ENCODE data around the gene CPT1C. TPM values are rescaled to one million over a fixed set of nuclear protein-coding genes. Genes with fewer than 3 reads are reported as not detected.

The CPT1C gene
- total and polyA plus RNA-seq, 2 of the 4 experiments (the other 2 are of a cell fraction) = 14.2 to 56.1 TPM

DNA sequence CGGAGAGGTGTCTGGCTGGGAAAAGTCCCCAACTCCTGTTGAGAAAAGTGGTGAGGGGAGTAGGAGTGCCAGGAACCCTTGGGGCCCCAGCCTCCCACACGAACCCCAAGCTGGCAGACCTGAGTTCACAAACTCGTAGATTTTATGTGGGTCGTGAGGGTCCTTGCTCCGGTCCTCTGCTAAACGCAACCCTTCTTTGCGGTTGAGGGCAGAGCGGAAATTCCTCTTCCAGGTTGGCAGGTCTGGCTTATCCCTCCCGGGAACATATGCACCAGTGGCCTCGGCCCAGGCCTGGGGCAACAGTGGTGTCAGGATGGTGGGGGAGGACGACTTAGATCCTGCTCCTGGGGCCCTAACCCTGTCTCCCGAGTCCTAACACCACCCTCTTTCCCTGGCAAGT, 27.7 kb upstream of the CPT1C start:
- intact Hi-C loops (cut with micrococcal nuclease) (no loop called here), dilution Hi-C loops (cut with HindIII; ENCODE audit: low sequenced_read_pairs, unreplicated experiment) (no loop called here), in situ Hi-C loops (cut with MboI; ENCODE audit: low sequenced_read_pairs) (loop anchor here (10.0 kb wide), 1 partner anchor 168 kb away; the partner anchor contains the start of gene RPS11)
- H3K23ac ChIP-seq (ENCODE audit: low read depth, low read length) = no peak overlapping the region
- no TSS peak for BruUV-seq (replicated peaks)
- H3K79me1 ChIP-seq (ENCODE audit: low read depth in 1 of 2, low read length in 2 of 2) = peaks cover 12 to 62% of the 10 kb centered on the region in 2 experiments; a peak in 3 of 4 replicates
- H3K56ac ChIP-seq (ENCODE audit: extremely low read depth, insufficient read depth, low read length) = no peak overlapping the region
- H2BK120ac ChIP-seq (ENCODE audit: low read depth, low read length) = no peak overlapping the region
- H2BK20ac ChIP-seq (ENCODE audit: low read depth, low read length) = no peak overlapping the region
- H3K27me3 ChIP-seq (ENCODE audit: control insufficient read depth, insufficient read depth, low read length) = no peaks in the 10 kb centered on the region
- DNase-seq (no peak), ATAC-seq (ENCODE audit: low read depth) (no peak)
- H4K91ac ChIP-seq (ENCODE audit: insufficient read depth, low read depth, low read length) = no peak overlapping the region
- peaks cover 3% of the 10 kb centered on the region; the same call in 1 of the 2 replicates for H3K9me1 ChIP-seq (ENCODE audit: insufficient read depth, low read length)
- H3K4me2 ChIP-seq (ENCODE audit: low read depth, low read length) = no peak overlapping the region
- ChIA-PET POLR2A (ENCODE audit: unreplicated experiment) (no interaction called here), CTCF (no interaction called here)
- H4K20me1 ChIP-seq (ENCODE audit: insufficient read depth, low read length) = peaks cover 19% of the 10 kb centered on the region
- H3K36me3 ChIP-seq (ENCODE audit: control insufficient read depth, insufficient read depth, low read length) = peaks cover 42% of the 10 kb centered on the region
- H2BK15ac ChIP-seq (ENCODE audit: low read depth, low read length) = no peak overlapping the region
- no peak overlapping the region for H3K4ac ChIP-seq (ENCODE audit: low read depth, low read length)
- no peak overlapping the region for H3K27ac ChIP-seq (ENCODE audit: insufficient read depth, low read length)
- peaks cover 9% of the 10 kb centered on the region for H3K4me1 ChIP-seq (ENCODE audit: control insufficient read depth, insufficient read depth, low read length)
- TF ChIP-seq FOS (IDR thresholded peaks at IDR 0.05; ENCODE audit: low read depth, low read length) = no peak
- no peak for TF ChIP-seq CEBPB (IDR thresholded peaks at IDR 0.05; ENCODE audit: low read depth, low read length)
- TF ChIP-seq RFX5 (IDR thresholded peaks at IDR 0.05; ENCODE audit: low read depth, low read length) = no peak
- TF ChIP-seq MXI1 (IDR thresholded peaks at IDR 0.05; ENCODE audit: borderline replicate concordance, low read depth, low read length) = no peak
- TF ChIP-seq MAFK (IDR thresholded peaks at IDR 0.05; ENCODE audit: low read depth, low read length) = no peak
- TF ChIP-seq POLR2A (IDR thresholded peaks at IDR 0.05; ENCODE audit: low read depth, low read length) = no peak
- TF ChIP-seq BHLHE40 (IDR thresholded peaks at IDR 0.05; ENCODE audit: low read depth, low read length) = no peak
- TF ChIP-seq, protein P1, sequence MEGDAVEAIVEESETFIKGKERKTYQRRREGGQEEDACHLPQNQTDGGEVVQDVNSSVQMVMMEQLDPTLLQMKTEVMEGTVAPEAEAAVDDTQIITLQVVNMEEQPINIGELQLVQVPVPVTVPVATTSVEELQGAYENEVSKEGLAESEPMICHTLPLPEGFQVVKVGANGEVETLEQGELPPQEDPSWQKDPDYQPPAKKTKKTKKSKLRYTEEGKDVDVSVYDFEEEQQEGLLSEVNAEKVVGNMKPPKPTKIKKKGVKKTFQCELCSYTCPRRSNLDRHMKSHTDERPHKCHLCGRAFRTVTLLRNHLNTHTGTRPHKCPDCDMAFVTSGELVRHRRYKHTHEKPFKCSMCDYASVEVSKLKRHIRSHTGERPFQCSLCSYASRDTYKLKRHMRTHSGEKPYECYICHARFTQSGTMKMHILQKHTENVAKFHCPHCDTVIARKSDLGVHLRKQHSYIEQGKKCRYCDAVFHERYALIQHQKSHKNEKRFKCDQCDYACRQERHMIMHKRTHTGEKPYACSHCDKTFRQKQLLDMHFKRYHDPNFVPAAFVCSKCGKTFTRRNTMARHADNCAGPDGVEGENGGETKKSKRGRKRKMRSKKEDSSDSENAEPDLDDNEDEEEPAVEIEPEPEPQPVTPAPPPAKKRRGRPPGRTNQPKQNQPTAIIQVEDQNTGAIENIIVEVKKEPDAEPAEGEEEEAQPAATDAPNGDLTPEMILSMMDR (conservative IDR thresholded peaks at IDR 0.05; ENCODE audit: low read depth, low read length) = no peak
- no peak for TF ChIP-seq SMC3 (IDR thresholded peaks at IDR 0.05; ENCODE audit: low read depth, low read length)
- TF ChIP-seq CHD1 (IDR thresholded peaks at IDR 0.05; ENCODE audit: low read depth, low read length) = no peak
- TF ChIP-seq RCOR1 (IDR thresholded peaks at IDR 0.05; ENCODE audit: insufficient replicate concordance, low read length) = no peak
- TF ChIP-seq MAZ (IDR thresholded peaks at IDR 0.05; ENCODE audit: borderline replicate concordance, low read depth, low read length) = no peak
- TF ChIP-seq, protein P2, sequence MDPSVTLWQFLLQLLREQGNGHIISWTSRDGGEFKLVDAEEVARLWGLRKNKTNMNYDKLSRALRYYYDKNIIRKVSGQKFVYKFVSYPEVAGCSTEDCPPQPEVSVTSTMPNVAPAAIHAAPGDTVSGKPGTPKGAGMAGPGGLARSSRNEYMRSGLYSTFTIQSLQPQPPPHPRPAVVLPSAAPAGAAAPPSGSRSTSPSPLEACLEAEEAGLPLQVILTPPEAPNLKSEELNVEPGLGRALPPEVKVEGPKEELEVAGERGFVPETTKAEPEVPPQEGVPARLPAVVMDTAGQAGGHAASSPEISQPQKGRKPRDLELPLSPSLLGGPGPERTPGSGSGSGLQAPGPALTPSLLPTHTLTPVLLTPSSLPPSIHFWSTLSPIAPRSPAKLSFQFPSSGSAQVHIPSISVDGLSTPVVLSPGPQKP (IDR thresholded peaks at IDR 0.05; ENCODE audit: borderline replicate concordance, low read depth, low read length) = no peak
- WGBS, 2 experiments (ENCODE audit: extremely low coverage in 2 of 2, insufficient read length in 1 of 2) = 96% methylated on average over 7 of the region's 12 CpGs; no CpG with 5 or more reads in 1 of the 2 experiments
- no peak overlapping the region for H2AK5ac ChIP-seq (ENCODE audit: low read depth, low read length)
- H2AK9ac ChIP-seq (replicated peaks; ENCODE audit: low read depth, low read length, poor library complexity) = no peak overlapping the region
- no peak overlapping the region for H3K14ac ChIP-seq (replicated peaks; ENCODE audit: low read depth, low read length)
- H4K8ac ChIP-seq (ENCODE audit: low read depth in 2 of 2, low read length in 2 of 2) = no peak overlapping the region
- no peak overlapping the region for H4K5ac ChIP-seq (ENCODE audit: low read depth, low read length)
- no peak overlapping the region for H3K4me3 ChIP-seq (ENCODE audit: insufficient read depth, low read depth, low read length)
- H2BK5ac ChIP-seq (ENCODE audit: low read depth, low read length, poor library complexity, severe bottlenecking) = no peak overlapping the region
- H2AFZ ChIP-seq (replicated peaks; ENCODE audit: low read length, poor library complexity) = no peak overlapping the region
- no peak overlapping the region for H3K18ac ChIP-seq (ENCODE audit: low read depth, low read length)
- H3K9ac ChIP-seq (ENCODE audit: low read depth, low read length) = no peak overlapping the region
- no peaks in the 10 kb centered on the region for H3K9me3 ChIP-seq (ENCODE audit: control insufficient read depth, insufficient read depth, low read length)
